GM18505 (cell line): Measurements from ENCODE around the gene FAM53B.

Source experiments
- ATAC-seq: cut with Tn5 transposase; IDR thresholded peaks from one replicate; pipeline ENCODE4 v1.9.1; 2021; ENCODE audit not compliant: unreplicated experiment
- POLR2A ChIP-seq: IDR thresholded peaks from 4 replicates; pipeline ENCODE4 v1.6.1; 2011; ENCODE audit warnings: borderline replicate concordance; ENCODE audit not compliant: insufficient read depth, insufficient read length; ENCODE audit errors: extremely low read depth

Gene FAM53B

GRCh38 chr10:124707144-124707467 lies 37.1 kb downstream of the FAM53B start:
- no peak for TF ChIP-seq POLR2A

GRCh38 chr10:124706462-124707143 lies 37.6 kb downstream of the FAM53B start:
- no peak for TF ChIP-seq POLR2A
- no peak for ATAC-seq

More at GRCh38 chr10:124707144-124707467, 37.1 kb downstream of the FAM53B start:
- no peak for ATAC-seq

GRCh38 chr10:124705817-124706461 lies 38.2 kb downstream of the FAM53B start:
- no peak for TF ChIP-seq POLR2A
- no peak for ATAC-seq

- TF ChIP-seq POLR2A, result no peak
Observed at GRCh38 chr10:124705381-124705740, 38.8 kb downstream of the FAM53B start.

GRCh38 chr10:124704428-124705380 lies 39.5 kb downstream of the FAM53B start:
- ATAC-seq, result no peak
- TF ChIP-seq POLR2A, result no peak

More at GRCh38 chr10:124705381-124705740, 38.8 kb downstream of the FAM53B start:
- ATAC-seq, result no peak

GRCh38 chr10:124703778-124704427 lies 40.3 kb downstream of the FAM53B start:
- no peak for ATAC-seq
- no peak for TF ChIP-seq POLR2A

- TF ChIP-seq POLR2A, result no peak
- no peak for ATAC-seq
Observed at GRCh38 chr10:124703372-124703771, 40.8 kb downstream of the FAM53B start.

GRCh38 chr10:124701881-124702656 lies 42.1 kb downstream of the FAM53B start:
- TF ChIP-seq POLR2A, result no peak

GRCh38 chr10:124701435-124701834 lies 42.7 kb downstream of the FAM53B start:
- no peak for TF ChIP-seq POLR2A
- ATAC-seq, result no peak

More at GRCh38 chr10:124701881-124702656, 42.1 kb downstream of the FAM53B start:
- no peak for ATAC-seq

GRCh38 chr10:124701038-124701365 lies 43.2 kb downstream of the FAM53B start:
- ATAC-seq, result no peak
- no peak for TF ChIP-seq POLR2A

GRCh38 chr10:124700293-124701037 lies 43.7 kb downstream of the FAM53B start:
- TF ChIP-seq POLR2A, result no peak
- ATAC-seq, result no peak
